HG02571 (cell line): Measurements from ENCODE around the gene NAA60.
"Not testable (repeated sequence)": the region's sequence is repeated elsewhere in the genome, so short reads cannot be mapped to it uniquely, and the experiment has no call there.

ENCODE experiments used
- ATAC-seq: cut with Tn5 transposase; IDR thresholded peaks from one replicate; pipeline ENCODE4 v1.9.1; 2021; ENCODE audit warnings: mild to moderate bottlenecking, moderate library complexity; ENCODE audit not compliant: unreplicated experiment

NAA60 gene

DNA sequence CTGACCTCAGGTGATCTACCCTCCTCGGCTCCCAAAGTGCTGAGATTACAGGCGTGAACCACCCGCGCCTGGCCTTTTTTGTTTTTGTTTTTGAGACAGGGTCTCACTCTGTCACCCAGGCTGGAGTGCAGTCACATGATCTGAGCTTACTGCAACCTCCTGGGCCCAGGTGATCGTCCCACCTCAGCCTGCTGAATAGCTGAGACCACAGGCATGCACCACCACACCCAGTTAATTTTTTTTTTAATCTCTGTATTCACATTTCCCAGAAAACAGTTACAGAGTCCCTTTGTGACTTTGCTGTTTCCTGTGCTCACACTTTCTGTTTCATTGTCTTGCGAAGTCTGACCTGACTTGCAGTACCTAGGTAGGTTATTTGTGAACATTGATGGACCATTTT lies 60.0 kb downstream of the NAA60 start:
- ATAC-seq: no peak

DNA sequence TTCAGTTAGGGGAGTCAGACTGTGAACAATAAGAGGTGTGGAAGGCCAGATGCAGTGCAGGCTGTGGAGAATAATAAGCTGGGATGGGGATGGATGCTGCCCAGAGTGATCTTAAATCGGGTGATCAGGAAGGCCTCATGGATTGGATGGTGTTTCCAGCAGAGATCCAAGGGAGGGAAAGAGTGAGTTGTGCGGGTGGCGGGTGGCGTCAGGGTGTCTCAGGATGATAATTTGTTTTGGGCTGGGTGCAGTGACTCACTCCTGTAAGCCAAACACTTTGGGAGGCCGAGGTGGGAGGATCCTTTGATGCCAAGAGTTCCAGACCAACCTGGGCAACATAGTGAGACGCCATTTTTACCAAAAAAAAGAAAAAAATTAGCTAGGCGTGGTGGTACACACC lies 65.3 kb downstream of the NAA60 start:
- ATAC-seq: no peak

DNA sequence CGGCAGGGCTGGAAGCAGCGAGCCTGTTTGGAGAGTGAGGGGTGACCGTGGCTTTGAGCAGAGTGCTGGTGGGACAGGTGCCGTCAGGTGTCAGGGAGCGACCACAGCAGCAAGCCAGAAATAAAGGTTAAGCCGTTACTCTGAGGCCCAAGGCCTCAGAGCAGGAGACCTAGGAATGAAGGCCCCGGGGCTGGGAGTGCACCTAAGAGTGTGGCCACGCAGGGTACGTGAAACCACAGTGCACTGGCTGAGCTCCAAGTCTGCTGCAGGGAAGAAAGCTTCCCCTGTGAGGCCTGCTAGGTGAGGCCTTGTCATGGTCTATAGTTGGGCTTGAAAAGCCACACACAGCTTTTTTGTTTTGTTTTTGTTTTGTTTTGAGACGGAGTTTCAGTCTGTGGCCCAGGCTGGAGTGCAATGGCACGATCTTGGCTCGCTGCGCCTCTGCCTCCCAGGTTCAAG lies 66.0 kb downstream of the NAA60 start:
- no peak for ATAC-seq

DNA sequence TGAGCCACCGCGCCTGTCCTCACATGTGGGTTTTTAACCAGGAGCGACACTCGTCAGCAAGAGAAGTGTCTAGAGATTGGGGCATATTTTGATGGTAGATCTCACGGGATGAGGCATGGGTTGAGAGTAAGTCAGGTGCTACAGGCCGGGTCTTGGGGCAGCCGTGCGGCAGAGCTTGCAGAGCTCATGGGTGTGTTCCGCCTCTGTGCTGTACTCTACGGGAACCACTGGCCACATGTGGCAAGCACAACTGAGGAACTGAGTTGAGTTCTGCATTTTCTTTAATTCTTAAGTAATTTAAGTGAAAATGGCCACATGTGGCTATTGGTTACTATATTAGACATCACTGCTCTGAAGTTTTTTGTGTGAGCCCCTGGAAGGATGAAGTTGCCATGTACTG lies 66.9 kb downstream of the NAA60 start:
- no peak for ATAC-seq

DNA sequence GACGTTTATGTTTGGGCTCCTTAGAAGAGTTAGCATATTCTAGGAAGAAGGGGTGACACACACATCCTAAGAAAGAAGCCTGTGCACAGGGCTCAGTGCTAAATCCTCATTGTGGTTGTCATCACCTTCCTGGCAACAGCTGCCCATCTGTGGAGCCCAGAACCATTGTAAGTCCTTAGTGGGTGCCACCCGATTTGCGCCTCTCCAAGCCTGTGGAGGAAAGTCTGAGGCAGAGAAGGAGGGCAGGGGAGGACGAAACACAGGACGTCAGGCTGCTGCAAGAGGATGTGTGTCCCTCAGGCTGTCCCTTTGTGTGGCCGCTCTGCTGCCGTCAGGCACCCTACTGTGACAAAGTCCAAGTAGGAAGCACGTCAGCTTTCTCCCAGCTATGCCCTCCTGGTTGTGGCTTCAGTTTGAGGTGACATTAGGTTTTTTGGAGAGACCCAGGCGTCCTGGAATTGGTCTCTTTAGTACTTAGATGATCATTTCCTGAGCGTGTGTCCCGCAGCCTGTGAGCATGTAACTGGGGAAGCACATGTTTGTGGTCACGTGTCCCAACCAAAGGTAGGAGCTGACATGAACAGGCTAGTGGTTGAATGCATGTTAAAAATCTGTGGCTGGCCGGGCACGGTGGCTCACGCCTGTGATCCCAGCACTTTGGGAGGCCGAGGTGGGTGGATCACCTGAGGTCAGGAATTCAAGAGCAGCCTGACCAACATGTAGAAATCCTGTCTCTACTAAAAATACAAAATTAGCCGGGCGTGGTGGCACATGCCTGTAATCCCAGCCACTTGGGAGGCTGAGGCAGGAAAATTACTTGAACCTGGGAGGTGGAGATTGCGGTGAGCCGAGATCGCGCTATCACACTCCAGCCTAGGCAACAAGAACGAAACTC lies 68.1 kb downstream of the NAA60 start:
- ATAC-seq: no peak

DNA sequence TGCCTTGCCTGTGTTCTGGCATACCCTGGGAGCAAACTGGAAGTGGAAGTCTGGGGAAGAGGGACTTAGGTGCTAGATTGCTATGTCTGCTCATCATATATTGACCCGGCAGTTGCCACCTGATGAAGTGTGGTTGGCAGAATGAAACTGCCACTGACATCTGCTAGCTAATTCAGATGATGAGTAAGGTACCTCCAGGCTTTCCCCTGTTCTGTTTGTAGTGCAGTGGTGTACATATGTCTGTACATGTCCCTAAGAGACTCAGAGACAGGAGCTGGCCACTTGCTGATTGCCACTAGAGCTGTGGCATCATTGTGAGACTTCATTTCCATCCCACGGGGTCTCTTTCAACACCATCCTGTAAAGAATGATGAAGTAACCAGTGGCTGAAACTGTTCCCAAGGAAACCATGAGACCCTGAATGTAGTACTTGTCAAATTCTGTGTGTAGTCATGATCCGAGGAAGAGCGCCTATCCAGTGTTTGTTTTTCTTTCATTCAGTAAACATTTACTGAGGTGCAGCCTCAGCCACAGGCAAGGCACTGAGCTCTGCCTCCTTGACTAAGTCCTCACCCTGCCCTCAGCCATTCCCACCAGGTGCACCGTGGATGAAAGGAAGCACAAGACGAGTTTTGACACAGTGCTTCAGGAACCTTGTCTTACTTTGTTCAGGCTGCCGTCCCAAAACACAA lies 70.6 kb downstream of the NAA60 start:
- ATAC-seq: no peak

DNA sequence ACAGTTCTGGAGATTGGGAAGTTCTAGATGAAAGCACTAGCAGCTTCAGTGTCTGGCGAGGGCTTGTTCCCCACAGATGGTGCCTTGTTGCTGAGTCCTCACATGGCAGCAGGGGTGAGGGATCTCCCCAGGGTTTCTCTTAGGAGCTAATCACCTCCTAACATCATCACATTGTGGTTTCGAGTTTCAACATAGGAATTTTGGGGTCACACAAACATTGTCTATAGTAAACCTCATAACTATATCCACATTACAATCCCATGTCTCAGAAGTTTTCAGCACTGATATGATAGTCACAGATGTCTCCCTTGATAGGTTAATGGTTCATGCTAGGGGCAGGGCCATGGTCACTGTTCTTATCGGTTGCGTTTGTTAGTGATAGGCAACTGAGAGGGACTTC lies 71.1 kb downstream of the NAA60 start:
- ATAC-seq: no peak

DNA sequence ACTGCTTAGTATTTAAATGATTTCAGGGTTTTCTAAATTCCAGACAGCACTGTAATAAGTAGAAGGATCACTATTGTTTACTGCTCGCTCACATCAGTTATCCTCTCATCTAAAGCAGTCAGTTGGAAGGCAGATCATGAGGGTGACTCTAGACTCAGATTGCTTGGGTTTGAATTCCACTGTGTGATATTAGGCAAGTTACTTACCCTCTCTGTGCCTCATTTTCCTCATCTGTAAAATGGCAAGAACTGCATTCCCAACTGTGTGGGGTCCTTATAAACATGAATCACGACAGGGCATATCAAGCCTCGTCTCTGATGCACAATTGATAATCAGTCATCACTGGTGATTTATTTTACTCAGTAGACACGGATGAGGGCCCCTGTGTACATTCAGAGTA lies 72.4 kb downstream of the NAA60 start:
- ATAC-seq: no peak

DNA sequence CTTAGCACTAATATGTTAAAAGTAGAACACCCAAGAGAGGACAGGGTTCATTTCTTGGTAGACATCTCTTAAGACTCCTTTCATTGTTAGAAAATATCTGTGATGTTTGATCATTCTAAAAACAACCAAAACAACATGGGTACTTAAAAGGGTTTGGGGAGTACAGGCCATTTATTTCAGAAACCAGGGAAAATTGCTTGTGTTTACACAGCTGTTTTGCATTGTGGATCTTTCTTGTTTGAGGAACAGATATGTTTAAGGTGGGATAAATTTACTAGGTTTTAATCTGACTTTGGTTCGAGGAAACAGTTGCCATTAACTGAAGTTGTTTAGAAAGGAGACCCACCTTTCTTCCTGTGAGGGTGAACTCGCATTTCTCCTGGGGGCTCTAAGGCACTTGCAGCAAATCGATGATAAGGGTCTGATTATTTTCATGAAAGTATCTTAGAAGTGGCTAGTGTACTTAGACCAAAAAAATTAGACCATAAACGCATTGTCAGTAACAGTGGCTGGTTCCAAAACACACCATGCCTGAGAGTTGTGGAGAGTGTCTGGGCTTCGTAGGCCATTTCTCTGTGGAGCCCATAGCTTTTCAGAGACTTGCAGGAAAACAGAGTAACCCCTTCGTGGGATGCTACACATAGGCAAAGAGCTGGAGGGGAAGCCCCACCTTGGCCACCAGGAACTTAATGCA lies 75.0 kb downstream of the NAA60 start:
- no peak for ATAC-seq

DNA sequence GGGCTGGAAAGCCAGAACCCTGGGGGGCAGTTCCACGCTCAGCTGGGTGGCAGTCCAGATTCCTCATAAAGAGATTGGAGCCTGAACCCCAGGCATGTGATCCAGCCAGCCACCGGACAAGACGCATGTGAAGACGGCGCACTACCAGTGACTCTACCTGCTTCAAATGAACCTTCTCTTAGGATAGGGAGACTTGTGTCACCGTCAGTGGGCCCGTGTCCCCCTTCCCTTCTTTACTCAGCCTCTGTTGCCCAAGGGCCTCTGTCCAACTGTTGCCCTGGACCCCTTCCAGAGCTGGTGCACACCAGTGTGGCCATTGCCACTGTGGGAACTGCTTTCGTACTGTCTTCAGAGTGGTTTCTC lies 75.5 kb downstream of the NAA60 start:
- no peak for ATAC-seq

DNA sequence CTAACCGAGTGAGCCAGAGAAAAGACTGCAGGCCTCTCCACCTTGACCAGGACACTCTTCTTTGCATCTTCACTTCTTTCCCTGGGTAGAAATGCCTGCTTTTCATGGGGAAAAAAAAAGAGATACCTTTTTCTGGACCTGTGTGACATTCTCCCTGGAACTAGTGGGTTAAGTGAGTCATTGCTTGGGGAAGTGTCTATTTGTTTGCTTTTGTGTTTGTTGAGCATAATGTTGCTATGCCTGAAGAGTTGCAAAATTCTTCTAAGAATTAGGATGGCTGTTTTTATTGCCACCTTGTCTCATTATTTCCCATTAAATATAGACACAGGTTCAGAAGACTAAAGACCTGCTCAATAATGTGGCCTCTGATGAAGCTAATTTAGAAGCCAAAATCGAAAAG lies 76.1 kb downstream of the NAA60 start:
- ATAC-seq: no peak

DNA sequence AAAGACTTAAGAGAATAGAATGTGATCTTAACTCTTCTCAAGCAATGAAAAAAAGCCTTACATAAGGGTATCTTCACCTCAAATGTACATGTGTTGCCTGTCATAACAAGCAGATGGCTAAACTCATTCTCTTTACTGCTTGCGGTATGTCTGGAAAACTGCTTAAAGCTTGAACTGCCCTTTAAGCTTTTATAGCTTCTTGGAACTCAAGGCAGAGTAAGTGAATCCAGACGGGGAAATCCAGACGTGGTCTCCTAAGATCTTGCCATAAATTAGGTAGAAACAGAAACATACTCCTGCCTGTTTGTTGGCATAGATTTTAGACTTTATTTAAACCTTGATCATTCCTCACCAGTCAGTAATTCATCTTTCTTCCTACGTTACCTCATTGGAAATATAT lies 76.9 kb downstream of the NAA60 start:
- no peak for ATAC-seq

DNA sequence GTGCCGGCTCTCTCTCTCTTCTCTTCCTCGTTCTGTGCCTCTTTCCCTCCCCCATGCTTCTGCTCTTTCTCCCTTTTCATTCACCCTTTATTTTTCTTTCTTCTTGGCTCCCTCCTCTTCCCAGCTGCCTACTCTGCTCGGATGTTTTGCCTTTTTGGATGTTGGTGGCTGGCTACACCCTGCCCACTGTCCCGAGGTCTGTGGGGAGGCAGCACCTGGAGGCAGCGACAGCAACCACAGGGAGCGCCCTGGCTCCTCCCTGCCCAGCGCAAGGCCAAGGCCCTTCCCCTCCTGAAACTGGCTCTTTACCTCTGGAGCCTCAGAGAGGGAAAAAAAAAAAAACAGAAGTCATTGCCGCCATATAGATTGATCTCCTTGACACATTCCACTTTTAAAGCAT lies 77.4 kb downstream of the NAA60 start:
- ATAC-seq: no peak

DNA sequence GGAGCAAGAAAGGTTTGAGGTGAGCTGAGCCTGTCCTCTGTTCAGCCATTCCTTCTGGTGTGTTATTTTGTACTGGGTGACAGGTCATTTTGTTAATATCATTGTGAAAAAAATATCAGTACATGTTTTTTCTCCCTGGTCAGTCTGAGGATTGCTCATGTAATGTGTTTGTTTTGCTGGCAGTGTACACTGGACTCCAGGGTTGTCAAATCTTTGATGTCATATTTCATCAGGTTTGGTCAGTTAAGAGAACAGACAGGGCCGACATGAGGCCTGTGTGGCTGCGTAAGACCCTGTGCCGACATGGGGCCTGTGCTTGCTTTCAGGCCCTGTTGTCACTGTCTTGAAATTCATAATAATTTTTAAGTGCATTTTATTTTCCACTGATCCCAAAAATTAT lies 79.8 kb downstream of the NAA60 start:
- no peak for ATAC-seq

DNA sequence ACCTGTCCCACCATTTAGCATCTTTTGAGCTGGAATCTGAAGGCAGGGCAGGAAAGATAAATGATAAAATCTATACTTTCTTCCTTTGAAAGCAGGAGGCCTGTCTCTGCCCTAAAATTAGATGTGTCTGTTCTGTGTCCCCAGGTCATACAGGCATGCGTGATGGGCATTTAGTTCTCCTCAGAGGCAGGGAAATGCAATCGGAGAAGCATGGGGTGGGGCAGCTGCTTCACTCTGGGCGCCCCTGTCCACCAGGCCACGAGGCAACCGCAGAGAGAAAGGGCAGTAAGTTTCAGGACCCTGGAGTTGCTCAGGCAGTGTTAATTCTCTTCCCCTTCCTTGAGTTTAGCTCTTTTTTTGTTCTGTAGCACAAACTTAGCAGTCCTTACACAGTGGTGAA lies 82.5 kb downstream of the NAA60 start:
- no peak for ATAC-seq

DNA sequence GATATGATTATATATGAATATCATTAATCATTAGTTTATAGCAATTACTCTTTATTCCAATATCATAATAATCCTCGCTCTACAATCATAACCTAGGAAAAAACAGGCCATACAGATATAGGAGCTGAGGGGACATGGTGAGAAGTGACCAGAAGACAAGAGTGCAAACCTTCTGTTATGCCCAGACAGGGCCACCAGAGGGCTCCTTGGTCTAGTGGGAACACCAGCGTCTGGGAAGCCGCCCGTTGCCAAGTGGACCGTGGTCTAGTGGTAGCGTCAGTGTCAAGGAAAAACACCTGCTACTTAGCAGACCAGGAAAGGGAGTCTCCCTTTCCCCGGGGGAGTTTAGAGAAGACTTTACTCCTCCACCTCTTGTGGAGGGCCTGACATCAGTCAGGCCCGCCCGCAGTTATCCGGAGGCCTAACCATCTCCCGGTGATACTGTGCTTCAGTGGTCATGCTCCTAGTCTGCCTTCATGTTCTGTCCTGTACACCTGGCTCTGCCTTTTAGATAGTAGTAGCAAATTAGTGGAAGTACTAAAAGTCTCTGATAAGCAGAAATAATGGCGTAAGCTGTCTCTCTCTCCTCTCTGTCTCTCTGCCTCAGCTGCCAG lies 83.8 kb downstream of the NAA60 start:
- not testable (repeated sequence) for ATAC-seq

DNA sequence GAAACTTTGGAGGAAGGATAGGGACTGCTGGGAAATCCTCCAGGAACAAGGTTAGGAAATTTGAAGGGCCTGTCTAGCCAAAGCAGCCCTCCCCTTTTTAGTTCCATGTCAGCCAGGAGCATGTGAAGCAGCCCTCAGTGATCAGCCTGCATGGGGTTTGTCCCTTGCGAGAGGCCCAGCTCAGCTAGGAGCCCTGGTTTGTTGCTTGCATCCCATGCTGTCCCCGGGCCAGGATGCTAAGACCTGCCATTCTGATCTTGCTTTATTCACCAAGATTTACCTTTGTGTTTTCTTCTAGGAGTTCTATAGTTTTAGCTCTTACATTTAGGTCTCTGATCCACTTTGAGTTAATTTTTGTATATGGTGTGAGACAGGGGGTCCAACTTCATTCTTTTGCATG lies 84.9 kb downstream of the NAA60 start:
- ATAC-seq: no peak

DNA sequence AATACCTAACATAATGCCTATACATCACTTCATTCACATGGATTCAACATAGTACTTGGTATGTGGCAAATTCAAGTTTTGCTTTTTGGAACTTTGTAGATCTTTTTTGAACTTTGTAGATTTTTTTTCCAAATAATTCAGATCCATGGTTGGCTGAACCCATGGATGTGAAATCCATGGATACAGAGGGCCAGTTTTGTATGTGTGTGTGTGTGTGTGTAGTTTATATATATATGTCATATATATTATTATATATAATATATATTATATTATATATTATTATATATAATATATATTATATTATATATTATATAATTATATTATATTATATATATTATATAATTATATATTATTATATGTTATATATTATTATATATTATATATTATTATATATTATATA lies 85.7 kb downstream of the NAA60 start:
- ATAC-seq: no peak

DNA sequence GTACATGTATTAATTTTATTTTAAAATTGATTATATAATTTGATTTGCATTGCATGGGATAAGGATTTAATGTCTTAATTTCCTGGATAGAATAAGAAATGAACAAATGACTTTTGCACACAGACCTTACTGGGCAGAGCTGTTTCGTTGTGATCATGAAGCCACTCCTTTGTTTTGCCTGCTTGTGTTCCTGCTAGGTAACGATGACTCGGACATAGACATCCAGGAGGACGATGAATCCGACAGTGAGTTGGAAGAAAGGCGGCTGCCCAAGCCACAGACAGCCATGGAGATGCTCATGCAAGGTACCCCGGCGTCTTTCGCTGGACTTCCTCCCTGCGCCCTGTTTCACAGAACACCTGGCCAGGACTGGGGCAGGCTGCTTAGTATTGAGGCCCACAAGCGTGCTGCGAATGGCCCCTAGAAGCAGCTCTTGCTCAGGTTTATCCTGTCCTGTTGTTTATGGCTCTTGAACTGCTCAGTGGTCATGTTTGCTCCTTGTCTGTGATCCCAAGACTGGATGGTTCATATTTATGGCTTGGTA lies 87.0 kb downstream of the NAA60 start:
- ATAC-seq: no peak

DNA sequence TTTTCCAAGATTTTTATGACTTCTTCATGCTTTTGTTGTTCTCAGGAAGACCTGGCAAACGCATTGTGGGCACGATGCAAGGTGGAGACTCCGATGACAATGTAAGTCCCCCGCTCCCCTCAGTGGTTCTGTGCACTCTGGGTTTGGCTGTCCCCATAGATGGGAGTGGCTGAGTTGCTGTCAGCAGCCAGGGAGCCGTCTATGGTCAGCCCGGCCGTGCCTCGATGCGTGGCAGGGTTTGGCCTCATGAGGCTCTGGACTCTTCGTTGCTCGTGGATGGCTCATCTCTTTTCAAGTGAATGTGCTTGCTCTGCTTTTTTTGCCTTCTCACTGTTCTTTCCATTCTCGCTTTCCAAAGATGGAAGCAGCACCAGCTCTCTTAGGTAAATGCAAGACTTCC lies 89.3 kb downstream of the NAA60 start:
- ATAC-seq: no peak

DNA sequence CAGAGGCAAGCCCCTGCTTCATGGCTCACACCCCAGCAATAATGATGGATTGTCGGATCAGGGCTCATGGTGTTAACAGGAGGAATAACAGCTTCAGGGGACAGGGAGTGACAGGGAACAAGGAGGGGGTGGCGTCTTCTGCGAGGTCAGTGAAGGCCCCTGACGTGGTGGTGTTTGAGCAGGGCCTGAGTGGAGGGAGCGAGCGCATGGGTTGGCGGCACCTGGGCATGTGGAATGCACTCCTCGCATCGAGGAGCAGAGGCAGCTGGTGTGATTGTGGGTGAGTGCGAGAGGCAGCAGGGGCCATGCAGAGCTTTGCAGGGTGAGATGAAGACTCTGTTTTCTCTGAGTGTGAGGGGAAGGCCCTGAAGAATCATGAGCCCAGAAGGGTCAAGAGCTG lies 90.6 kb downstream of the NAA60 start:
- no peak for ATAC-seq
